ENCODE measurements around the gene SLCO2B1. TPM values are rescaled to one million over a fixed set of nuclear protein-coding genes. Genes with fewer than 3 reads are reported as not detected.

The SLCO2B1 gene
- total RNA-seq, 1 donor from 2014 or later: 14.3 TPM

DNA sequence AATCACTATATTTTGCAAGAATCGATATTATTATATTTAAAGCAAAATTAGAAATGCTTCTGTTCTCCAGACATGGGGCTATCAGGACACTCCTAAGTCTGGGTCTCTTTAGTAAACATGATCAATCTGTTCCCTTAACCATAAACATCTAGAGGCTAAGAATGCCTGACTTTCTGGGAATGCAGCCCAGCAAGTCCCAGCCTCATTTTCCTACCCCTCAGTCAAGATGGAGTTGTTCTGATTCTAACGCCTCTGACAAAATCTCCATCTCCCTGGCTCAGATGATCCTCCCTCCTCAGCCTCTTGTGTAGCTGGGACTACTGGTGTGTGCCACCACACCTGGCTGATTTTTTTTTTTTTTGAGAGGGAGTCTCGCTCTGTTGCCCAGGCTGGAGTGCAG is 35.0 kb downstream of the SLCO2B1 start:
- DNase-seq (ENCODE audit: low spot score): no peak
- intact Hi-C loops (cut with DNase I): no loop called here

- intact Hi-C loops (cut with DNase I): no loop called here
These were observed 36.1 kb downstream of the SLCO2B1 start for GRCh38 chr11:75186999-75187398.

DNA sequence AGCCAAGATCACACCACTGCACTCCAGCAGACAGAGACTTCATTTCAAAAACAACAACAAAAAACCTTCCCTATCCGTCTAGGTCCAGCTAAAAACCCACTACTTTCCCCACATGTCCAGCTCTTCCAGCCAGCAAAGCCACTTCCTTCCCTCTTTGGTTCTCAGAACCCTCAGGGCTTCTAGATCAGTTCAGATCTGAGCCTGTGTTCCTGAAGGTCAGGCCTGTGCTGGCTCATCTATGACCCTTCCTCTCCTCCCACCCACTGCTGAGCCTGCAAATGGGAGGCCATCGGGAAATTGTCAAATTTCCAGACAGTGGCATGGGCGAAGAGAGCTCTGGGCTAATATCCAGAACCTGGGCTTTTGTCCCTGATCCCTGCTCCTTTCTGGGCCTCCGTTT is 37.8 kb downstream of the SLCO2B1 start:
- intact Hi-C loops (cut with DNase I): no loop called here
- no peak for DNase-seq (ENCODE audit: low spot score)

More at GRCh38 chr11:75186999-75187398, 36.1 kb downstream of the SLCO2B1 start:
- DNase-seq (ENCODE audit: low spot score): no peak

- intact Hi-C loops (cut with DNase I): no loop called here
- no peak for DNase-seq (ENCODE audit: low spot score)
These were observed 38.2 kb downstream of the SLCO2B1 start for GRCh38 chr11:75189108-75189507.

GRCh38 chr11:75189911-75190310 is 39.0 kb downstream of the SLCO2B1 start:
- intact Hi-C loops (cut with DNase I): no loop called here
- DNase-seq (ENCODE audit: low spot score): no peak

DNA sequence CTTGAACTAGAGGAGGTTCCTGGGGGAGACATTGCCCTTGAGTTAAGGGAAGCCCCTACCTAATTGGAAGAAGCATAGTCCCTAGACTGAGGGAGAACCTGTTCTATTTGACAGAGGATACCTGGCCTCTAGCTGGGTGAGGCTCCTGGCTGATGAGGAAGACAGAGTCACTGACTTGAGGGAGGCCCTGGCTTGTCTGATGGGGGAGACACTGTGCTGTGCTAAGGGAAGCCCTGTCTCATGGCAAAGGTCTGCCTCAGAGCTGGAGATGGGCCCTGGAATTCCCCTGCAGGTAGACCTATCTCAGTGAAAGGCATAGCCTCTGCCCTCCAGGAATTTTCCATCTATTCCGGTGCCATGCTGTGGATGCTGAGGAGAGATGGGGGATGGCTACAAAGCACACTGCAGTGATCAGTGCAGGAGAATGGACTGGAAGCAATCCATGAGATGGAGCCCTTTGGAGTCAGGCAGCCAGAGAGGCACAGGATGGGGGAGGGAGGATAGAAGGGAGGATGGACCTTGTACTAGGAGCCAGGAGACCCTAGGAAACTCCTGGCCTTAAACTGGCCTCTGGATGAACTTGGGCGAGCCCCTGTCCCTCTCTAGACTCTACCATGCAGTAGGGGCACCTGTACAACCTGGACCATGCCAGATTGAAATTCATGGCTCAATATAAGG is 39.9 kb downstream of the SLCO2B1 start:
- intact Hi-C loops (cut with DNase I): no loop called here
- DNase-seq (ENCODE audit: low spot score): no peak

DNA sequence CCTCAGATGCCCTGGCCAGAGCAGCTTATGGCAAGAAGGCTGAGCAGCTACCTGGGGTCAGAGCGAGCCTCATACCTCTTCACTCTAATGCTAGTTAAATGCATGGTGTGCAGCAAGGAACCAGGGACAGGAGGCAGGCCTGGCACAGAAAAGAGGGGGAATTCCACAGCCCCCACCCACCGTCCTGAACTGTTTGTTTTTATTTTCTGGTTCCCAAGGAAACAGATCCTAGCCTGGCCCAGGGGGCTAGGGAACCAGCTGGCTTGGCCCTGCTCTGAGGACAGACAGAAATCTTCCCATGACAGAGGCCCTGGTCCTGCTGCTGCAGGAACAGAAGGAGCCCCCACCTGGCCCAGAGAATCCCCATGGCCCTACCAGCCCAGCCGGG is 40.4 kb downstream of the SLCO2B1 start:
- intact Hi-C loops (cut with DNase I): no loop called here
- DNase-seq (ENCODE audit: low spot score): no peak

DNA sequence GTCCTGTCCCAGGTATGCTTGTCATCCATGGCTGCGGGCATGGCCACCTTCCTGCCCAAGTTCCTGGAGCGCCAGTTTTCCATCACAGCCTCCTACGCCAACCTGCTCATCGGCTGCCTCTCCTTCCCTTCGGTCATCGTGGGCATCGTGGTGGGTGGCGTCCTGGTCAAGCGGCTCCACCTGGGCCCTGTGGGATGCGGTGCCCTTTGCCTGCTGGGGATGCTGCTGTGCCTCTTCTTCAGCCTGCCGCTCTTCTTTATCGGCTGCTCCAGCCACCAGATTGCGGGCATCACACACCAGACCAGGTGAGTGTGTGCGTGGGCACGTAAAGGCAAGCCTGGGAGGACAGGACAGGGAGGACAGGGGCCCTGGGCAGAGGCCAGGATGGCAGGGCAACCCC is 42.4 kb downstream of the SLCO2B1 start:
- intact Hi-C loops (cut with DNase I): no loop called here
- DNase-seq (ENCODE audit: low spot score): peak; percentile 58

DNA sequence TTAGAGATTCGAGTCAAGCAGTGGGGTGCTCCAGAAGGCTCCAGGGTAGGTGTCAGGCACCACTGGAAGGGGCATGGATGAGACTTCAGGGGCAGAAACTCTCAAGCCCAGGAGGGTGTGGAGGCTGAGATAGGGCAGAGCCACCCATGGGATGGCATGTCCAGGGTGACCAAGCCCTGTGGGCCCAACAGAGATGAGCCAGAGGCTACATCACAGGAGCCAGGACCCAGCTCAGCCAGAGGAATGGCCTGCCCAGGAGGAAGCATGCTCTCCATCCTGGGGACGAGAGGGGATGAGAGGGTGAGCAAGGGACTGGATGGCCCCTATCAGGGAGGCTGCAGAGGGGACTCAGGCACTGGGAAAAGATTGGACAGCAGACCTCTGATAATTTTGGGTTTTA is 42.8 kb downstream of the SLCO2B1 start:
- intact Hi-C loops (cut with DNase I): no loop called here
- DNase-seq (ENCODE audit: low spot score): peak; percentile 74

- intact Hi-C loops (cut with DNase I): no loop called here
- peak; percentile 60 for DNase-seq (ENCODE audit: low spot score)
These were observed 43.2 kb downstream of the SLCO2B1 start for GRCh38 chr11:75194147-75194546.

DNA sequence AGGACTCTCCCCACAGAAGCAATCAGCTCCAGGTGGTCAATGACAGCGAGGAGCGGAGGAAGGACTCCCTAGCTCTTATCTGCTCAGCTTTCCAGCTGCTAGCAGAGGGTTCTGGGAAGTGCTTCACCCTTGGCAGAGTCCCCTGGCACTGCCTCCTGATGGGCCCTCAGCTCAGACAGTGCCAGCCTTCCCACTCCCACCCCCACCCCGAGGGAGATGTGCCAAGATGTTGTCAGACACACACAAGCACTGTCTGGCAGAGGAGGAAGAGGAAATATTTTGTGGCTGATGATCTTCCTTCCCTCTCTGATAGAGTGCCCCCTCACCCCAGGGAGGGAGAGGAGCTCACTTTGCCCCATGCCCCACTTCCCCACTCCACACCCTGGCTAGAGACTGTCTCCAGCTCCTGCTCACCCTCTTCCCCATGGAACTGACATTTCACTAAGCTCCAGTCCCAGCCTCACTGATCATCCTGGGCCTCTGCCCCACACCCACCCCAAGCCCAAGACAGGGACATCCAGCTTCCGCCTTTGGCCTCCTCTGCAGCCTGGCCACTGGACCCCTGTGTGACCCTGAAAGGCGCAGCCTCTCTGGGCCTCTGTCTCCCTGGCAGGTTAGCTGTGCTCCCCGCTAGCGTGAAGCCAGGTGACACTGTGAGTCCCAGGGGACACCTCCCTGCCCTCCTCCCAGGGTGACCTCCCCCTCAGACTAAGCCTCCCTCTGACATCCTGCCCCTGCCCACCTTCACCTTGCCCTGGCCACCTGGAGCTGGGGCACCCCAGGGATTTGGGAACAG is 44.5 kb downstream of the SLCO2B1 start:
- intact Hi-C loops (cut with DNase I): no loop called here
- DNase-seq (ENCODE audit: low spot score): peak; percentile 89

DNA sequence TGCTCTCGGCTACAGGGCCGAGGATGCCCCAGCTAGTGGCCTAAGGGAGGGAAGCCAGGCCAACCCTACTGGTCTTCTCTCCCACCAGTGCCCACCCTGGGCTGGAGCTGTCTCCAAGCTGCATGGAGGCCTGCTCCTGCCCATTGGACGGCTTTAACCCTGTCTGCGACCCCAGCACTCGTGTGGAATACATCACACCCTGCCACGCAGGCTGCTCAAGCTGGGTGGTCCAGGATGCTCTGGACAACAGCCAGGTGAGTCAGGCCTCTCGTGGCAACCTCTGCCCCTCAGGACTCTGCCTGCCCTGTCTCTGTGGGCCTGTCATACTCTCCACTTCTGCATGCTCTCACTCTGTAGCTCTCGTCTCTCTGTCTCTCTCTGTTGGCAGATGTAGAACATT is 45.5 kb downstream of the SLCO2B1 start:
- intact Hi-C loops (cut with DNase I): no loop called here
- DNase-seq (ENCODE audit: low spot score): no peak

DNA sequence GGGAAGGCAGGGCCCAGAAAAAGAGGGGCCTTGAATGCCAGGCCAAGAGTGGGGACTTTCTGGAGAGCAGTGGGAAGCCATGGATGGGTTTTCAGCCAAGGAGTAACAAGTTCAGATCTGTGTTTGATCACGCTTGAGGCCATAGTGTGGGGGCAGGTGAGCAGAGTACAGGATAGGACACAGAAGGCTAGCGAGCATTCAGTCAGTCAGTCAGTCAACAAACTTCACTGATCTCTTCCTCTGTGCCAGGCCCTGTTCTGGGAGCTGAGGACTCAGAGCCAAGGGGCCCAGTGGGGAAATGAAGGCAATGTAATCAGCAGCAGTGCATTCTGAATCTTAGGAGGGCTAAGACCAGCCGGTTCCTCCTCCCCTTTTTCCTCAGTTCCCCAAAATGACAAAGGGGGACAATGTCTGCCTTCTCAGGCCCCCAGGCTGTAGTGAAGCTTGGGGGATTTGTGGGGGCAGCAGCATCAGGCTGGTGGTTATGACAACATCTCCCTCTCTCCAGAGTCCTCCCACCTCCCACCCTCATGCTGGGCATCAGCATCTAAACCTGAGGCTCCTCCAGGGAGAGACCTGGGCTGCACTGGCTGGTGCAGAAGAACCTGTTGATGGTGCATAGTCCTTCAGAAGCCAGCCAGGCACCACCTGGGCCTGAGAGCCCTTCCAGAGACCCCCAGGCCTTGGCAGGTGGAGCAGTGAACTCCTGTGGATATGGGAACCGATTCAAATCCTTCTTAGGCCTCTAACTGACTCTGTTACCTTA is 46.8 kb downstream of the SLCO2B1 start:
- intact Hi-C loops (cut with DNase I): no loop called here
- no peak for DNase-seq (ENCODE audit: low spot score)

GRCh38 chr11:75198278-75198973 is 47.5 kb downstream of the SLCO2B1 start:
- intact Hi-C loops (cut with DNase I): no loop called here
- no peak for DNase-seq (ENCODE audit: low spot score)

GRCh38 chr11:75199412-75199955 is 48.6 kb downstream of the SLCO2B1 start:
- no peak for DNase-seq (ENCODE audit: low spot score)
- intact Hi-C loops (cut with DNase I): no loop called here

DNA sequence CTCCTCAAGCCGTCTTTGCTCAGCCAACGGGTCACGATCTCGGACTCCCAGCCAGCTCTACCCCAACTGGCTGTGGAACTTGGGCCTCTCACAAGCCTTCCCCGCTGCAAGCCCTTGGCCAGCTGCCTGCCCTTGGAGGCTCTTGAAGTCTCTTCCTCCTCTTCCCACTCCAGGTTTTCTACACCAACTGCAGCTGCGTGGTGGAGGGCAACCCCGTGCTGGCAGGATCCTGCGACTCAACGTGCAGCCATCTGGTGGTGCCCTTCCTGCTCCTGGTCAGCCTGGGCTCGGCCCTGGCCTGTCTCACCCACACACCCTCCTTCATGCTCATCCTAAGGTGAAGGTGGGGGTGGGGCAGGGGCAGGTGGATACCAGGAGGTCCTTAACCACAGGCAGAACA is 49.1 kb downstream of the SLCO2B1 start:
- intact Hi-C loops (cut with DNase I): no loop called here
- no peak for DNase-seq (ENCODE audit: low spot score)

DNA sequence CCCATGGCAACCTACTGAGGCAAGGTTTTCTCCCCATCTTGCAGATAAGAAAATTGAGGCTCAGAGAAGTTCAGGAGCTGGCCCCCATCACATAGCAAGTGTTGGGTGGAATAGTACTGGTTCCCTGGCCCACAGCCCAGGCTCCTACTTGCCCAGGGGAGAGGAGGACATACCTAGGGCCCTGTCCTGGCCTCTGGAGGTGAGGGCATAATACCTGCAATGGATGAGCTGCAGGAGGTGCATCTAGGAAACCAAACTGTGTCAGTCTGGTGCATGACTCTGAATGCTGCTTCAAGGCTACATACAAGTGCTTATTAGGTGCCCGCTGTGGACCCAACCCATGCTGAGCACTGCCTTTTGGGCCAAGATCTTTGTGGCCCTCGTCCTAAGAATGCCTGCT is 49.6 kb downstream of the SLCO2B1 start:
- intact Hi-C loops (cut with DNase I): no loop called here
- DNase-seq (ENCODE audit: low spot score): no peak

DNA sequence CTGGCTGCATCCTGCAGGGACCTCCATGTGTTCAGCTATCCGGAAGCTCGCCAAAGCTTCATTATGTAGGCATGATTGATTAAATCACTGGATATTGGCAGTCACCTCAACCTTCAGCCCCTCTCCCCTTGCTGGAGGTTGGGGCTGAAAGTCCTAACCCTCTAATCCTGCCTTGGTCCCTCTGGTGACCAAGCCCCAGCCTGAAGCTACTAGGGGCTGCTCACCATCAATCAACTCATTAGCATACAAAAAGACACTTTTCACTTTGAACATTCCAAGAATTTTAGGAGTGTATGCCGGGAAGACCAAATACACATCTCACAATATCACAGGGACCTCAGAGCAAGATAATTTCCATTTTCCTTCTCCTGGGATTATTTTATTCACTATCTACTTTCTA is 50.9 kb downstream of the SLCO2B1 start:
- intact Hi-C loops (cut with DNase I): no loop called here
- DNase-seq (ENCODE audit: low spot score): no peak

GRCh38 chr11:75202195-75202594 is 51.3 kb downstream of the SLCO2B1 start:
- no peak for DNase-seq (ENCODE audit: low spot score)
- intact Hi-C loops (cut with DNase I): no loop called here

- intact Hi-C loops (cut with DNase I): no loop called here
- DNase-seq (ENCODE audit: low spot score): no peak
These were observed 52.2 kb downstream of the SLCO2B1 start for GRCh38 chr11:75203138-75203537.
